H9 (cell line): ENCODE data around the gene NCOA5. TPM values are rescaled to one million over a fixed set of nuclear protein-coding genes. Genes with fewer than 3 reads are reported as not detected.

ENCODE experiments used
- DNase-seq: peaks from one replicate; pipeline ENCODE4 v3.0.0-alpha.2; 2017
- H2AFZ ChIP-seq: one replicate; pipeline ENCODE4 v1.6.1; 2013; ENCODE audit warnings: mild to moderate bottlenecking, low read length, control low read depth, moderate library complexity
- H2AK5ac ChIP-seq: 2 replicates; pipeline ENCODE4 v1.6.1; 2013; ENCODE audit warnings: low read length, control low read depth, mixed read lengths; ENCODE audit not compliant: insufficient read length
- H2BK120ac ChIP-seq: one replicate; pipeline ENCODE4 v1.6.1; 2013; ENCODE audit warnings: low read depth, mild to moderate bottlenecking, low read length, control low read depth, inconsistent platforms; ENCODE audit not compliant: poor library complexity, severe bottlenecking
- H2BK12ac ChIP-seq: 2 replicates; pipeline ENCODE4 v1.6.1; 2013; ENCODE audit warnings: low read length, control low read depth, mixed read lengths, low read depth; ENCODE audit not compliant: insufficient read length
- H2BK15ac ChIP-seq: 2 replicates; pipeline ENCODE4 v1.6.1; 2013; ENCODE audit warnings: low read depth, low read length, control low read depth
- H2BK20ac ChIP-seq: one replicate; pipeline ENCODE4 v1.6.1; 2013; ENCODE audit warnings: low read depth, mild to moderate bottlenecking, low read length, control low read depth, inconsistent platforms; ENCODE audit not compliant: poor library complexity, severe bottlenecking
- H2BK5ac ChIP-seq: 2 replicates; pipeline ENCODE4 v1.6.1; 2013; ENCODE audit warnings: low read length, control low read depth, mixed read lengths; ENCODE audit not compliant: insufficient read length
- H3K14ac ChIP-seq: 2 replicates; pipeline ENCODE4 v1.6.1; 2013; ENCODE audit warnings: low read length, control low read depth; ENCODE audit not compliant: insufficient read depth
- H3K18ac ChIP-seq: 2 replicates; pipeline ENCODE4 v1.6.1; 2013; ENCODE audit warnings: low read depth, mild to moderate bottlenecking, mixed read lengths, low read length, control low read depth; ENCODE audit not compliant: insufficient read length
- H3K23ac ChIP-seq: 2 replicates; pipeline ENCODE4 v1.6.1; 2013; ENCODE audit warnings: low read length, control low read depth, mixed read lengths, low read depth; ENCODE audit not compliant: insufficient read length
- H3K23me2 ChIP-seq: 2 replicates; pipeline ENCODE4 v1.6.1; 2013; ENCODE audit warnings: low read depth, mild to moderate bottlenecking, mixed read lengths, low read length, control low read depth; ENCODE audit not compliant: insufficient read length, poor library complexity, severe bottlenecking
- H3K27ac ChIP-seq: 2 replicates; pipeline ENCODE4 v1.5.1; 2013; ENCODE audit warnings: low read length, control low read depth, mixed read lengths, low read depth; ENCODE audit not compliant: insufficient read length
- H3K27me3 ChIP-seq: 2 replicates; pipeline ENCODE4 v1.6.1; 2013; ENCODE audit warnings: low read length, control low read depth, inconsistent platforms; ENCODE audit not compliant: insufficient read depth
- H3K4ac ChIP-seq: 2 replicates; pipeline ENCODE4 v1.6.1; 2013; ENCODE audit warnings: low read depth, mild to moderate bottlenecking, control low read depth, inconsistent platforms, low read length, moderate library complexity
- H3K4me1 ChIP-seq: 2 replicates; pipeline ENCODE4 v1.6.1; 2013; ENCODE audit warnings: low read length, control low read depth, inconsistent platforms; ENCODE audit not compliant: insufficient read depth
- H3K4me2 ChIP-seq: 2 replicates; pipeline ENCODE4 v1.6.1; 2013; ENCODE audit warnings: low read length, control low read depth, mixed read lengths; ENCODE audit not compliant: insufficient read length, insufficient read depth
- H3K56ac ChIP-seq: 2 replicates; pipeline ENCODE4 v1.6.1; 2013; ENCODE audit warnings: low read depth, mild to moderate bottlenecking, mixed read lengths, low read length, control low read depth; ENCODE audit not compliant: insufficient read length
- H3K79me1 ChIP-seq: 2 replicates; pipeline ENCODE4 v1.6.1; 2013; ENCODE audit warnings: low read depth, mild to moderate bottlenecking, moderate library complexity, low read length, control low read depth, inconsistent platforms; ENCODE audit not compliant: insufficient read depth, poor library complexity, severe bottlenecking
- H3K79me2 ChIP-seq: 2 replicates; pipeline ENCODE4 v1.6.1; 2013; ENCODE audit warnings: low read length, control low read depth, inconsistent platforms; ENCODE audit not compliant: insufficient read depth
- H3K9ac ChIP-seq: 2 replicates; pipeline ENCODE4 v1.6.1; 2013; ENCODE audit warnings: low read length, control low read depth, mixed read lengths; ENCODE audit not compliant: insufficient read length; ENCODE audit errors: extremely low read depth
- H3K9me3 ChIP-seq: one replicate; pipeline ENCODE4 v1.6.1; 2013; ENCODE audit warnings: low read depth, low read length, inconsistent platforms; ENCODE audit not compliant: control insufficient read depth
- H3T11ph ChIP-seq: one replicate; pipeline ENCODE4 v1.6.1; 2013; ENCODE audit warnings: mild to moderate bottlenecking, low read length, control low read depth, inconsistent platforms
- H4K20me1 ChIP-seq: one replicate; pipeline ENCODE4 v1.6.1; 2013; ENCODE audit not compliant: control insufficient read depth, insufficient read length, insufficient read depth
- H4K5ac ChIP-seq: 2 replicates; pipeline ENCODE4 v1.6.1; 2013; ENCODE audit warnings: low read depth, mild to moderate bottlenecking, mixed read lengths, low read length, control low read depth; ENCODE audit not compliant: insufficient read length
- H4K8ac ChIP-seq: replicated peaks from 2 replicates; pipeline ENCODE4 v1.6.1; 2013; ENCODE audit warnings: low read length, control low read depth, mixed read lengths, low read depth; ENCODE audit not compliant: insufficient read length
- H4K91ac ChIP-seq: 2 replicates; pipeline ENCODE4 v1.6.1; 2013; ENCODE audit warnings: low read depth, mild to moderate bottlenecking, moderate library complexity, mixed read lengths, low read length, control low read depth; ENCODE audit not compliant: insufficient read length
- H3K27ac Mint-ChIP-seq, 3 experiments: 2 replicates in 2 of 3; 3 replicates in 1 of 3; pipeline ENCODE4 v1.8.0; 2020 to 2021; ENCODE audit warnings: mixed read lengths in 3 of 3, mild to moderate bottlenecking in 1 of 3, moderate library complexity in 1 of 3
- H3K27me3 Mint-ChIP-seq: 2 replicates; pipeline ENCODE4 v1.8.0; 2021; ENCODE audit warnings: low read depth, mild to moderate bottlenecking, moderate library complexity, mixed read lengths
- H3K36me3 Mint-ChIP-seq, 3 experiments: 2 replicates in 2 of 3; 3 replicates in 1 of 3; pipeline ENCODE4 v1.8.0; 2020 to 2021; ENCODE audit warnings: low read depth in 3 of 3, mixed read lengths in 3 of 3; ENCODE audit not compliant: insufficient read depth in 1 of 3
- H3K4me1 Mint-ChIP-seq, 2 experiments: 2 replicates each; pipeline ENCODE4 v1.8.0; 2020; ENCODE audit warnings: mixed read lengths in 2 of 2
- H3K4me3 Mint-ChIP-seq, 2 experiments: 2 replicates in 1 of 2; 3 replicates in 1 of 2; pipeline ENCODE4 v1.8.0; 2020 to 2021; ENCODE audit warnings: mild to moderate bottlenecking in 2 of 2, mixed read lengths in 2 of 2, moderate library complexity in 1 of 2
- H3K9me3 Mint-ChIP-seq, 2 experiments: 2 replicates in 1 of 2; 3 replicates in 1 of 2; pipeline ENCODE4 v1.8.0; 2020; ENCODE audit warnings: mild to moderate bottlenecking in 2 of 2, mixed read lengths in 2 of 2, moderate library complexity in 1 of 2
- WGBS: extraction: QIAGEN DNeasy Blood & Tissue Kit; methylation state at CpG from one replicate; pipeline ENCODE4 v1.1.7; 2013; ENCODE audit warnings: missing lambda C conversion rate, low lambda C conversion rate, mixed read lengths; ENCODE audit not compliant: insufficient read length; ENCODE audit errors: extremely low coverage; 5-methylcytosine and 5-hydroxymethylcytosine counted together
- total RNA-seq: library from RNA; stranded (reverse); gene quantifications from 2 replicates; pipeline ENCODE4 v1.2.1, GENCODE V29; 2021
- TF ChIP-seq, protein P1 (sequence below): fragments of 200-600 bp; sonication (generic); conservative IDR thresholded peaks from 3 replicates; pipeline ENCODE4 v1.8.0; 2021; ENCODE audit warnings: antibody characterized with exemption, mild to moderate bottlenecking

Gene NCOA5
- total RNA-seq, 1 experiment from 2014 or later = 55.7 TPM

DNA sequence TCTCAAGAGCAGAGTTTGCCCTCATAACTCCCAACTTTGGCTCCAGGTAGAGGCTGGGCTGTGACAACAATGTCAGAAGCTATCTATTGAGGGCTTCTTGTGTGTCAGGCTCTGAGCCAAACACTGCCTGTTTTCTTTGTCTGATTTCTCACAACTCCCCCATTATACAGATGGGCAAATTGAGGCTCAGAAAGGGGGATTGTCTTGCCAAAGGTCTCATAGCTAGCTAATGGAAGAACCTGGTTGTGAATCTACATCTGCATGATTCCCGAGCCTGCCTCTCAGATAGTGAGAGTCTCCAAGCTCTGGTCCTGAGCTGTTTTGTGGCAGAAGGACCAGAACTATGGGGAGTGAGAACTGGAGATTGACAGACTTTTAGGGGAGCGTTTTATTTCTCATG is 29.8 kb upstream of the NCOA5 start:
- Histone ChIP-seq H2AFZ (no peak overlapping the region), H3K23ac (no peak overlapping the region), H3K79me1 (no peaks in the 10 kb centered on the region), H3K79me2 (no peaks in the 10 kb centered on the region), H3K4ac (no peak overlapping the region), H3K4me2 (no peak overlapping the region), H3K27ac (no peak overlapping the region), H2BK15ac (no peak overlapping the region), H4K91ac (no peak overlapping the region), H3K23me2 (peaks cover 5% of the 10 kb centered on the region), H3K9ac (no peak overlapping the region), H3K27me3 (peaks cover 7% of the 10 kb centered on the region; the same call in 1 of the 2 replicates), H2AK5ac (no peak overlapping the region), H3T11ph (no peak overlapping the region), H3K18ac (no peak overlapping the region), H3K4me1 (no peaks in the 10 kb centered on the region), H3K14ac (no peak overlapping the region), H4K8ac (no peak overlapping the region), H3K56ac (no peak overlapping the region), H4K20me1 (no peaks in the 10 kb centered on the region), H4K5ac (no peak overlapping the region), H2BK120ac (no peak overlapping the region), H3K9me3 (no peaks in the 10 kb centered on the region), H2BK20ac (no peak overlapping the region), H2BK5ac (no peak overlapping the region), H2BK12ac (no peak overlapping the region)
- Mint-ChIP-seq H3K4me3 (peak overlapping the region in 1 of 2 experiments; percentile 95; a peak in 3 of 5 replicates), H3K9me3 (no peaks in the 10 kb centered on the region; a peak in 1 of 5 replicates), H3K36me3 (peaks cover 17 to 27% (median 25%) of the 10 kb centered on the region in 3 experiments; a peak in 6 of 7 replicates), H3K27me3 (peaks cover 32% of the 10 kb centered on the region), H3K27ac (no peak overlapping the region), H3K4me1 (peaks cover 6 to 11% of the 10 kb centered on the region in 2 experiments)
- TF ChIP-seq, protein P1, sequence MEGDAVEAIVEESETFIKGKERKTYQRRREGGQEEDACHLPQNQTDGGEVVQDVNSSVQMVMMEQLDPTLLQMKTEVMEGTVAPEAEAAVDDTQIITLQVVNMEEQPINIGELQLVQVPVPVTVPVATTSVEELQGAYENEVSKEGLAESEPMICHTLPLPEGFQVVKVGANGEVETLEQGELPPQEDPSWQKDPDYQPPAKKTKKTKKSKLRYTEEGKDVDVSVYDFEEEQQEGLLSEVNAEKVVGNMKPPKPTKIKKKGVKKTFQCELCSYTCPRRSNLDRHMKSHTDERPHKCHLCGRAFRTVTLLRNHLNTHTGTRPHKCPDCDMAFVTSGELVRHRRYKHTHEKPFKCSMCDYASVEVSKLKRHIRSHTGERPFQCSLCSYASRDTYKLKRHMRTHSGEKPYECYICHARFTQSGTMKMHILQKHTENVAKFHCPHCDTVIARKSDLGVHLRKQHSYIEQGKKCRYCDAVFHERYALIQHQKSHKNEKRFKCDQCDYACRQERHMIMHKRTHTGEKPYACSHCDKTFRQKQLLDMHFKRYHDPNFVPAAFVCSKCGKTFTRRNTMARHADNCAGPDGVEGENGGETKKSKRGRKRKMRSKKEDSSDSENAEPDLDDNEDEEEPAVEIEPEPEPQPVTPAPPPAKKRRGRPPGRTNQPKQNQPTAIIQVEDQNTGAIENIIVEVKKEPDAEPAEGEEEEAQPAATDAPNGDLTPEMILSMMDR = no peak
- no CpG with 5 or more reads among the region's 2 CpGs for WGBS
- no peak for DNase-seq
